Endothelial cell of umbilical vein (primary cell): ENCODE results near the gene SPART. TPM values are rescaled to one million over a fixed set of nuclear protein-coding genes. Genes with fewer than 3 reads are reported as not detected.

Experiments
- BruUV-seq: library from RNA; stranded (reverse); fragments of 400-500 nt; replicated peaks from 2 replicates; lab custom pipeline; 2021; lab: Mats Ljungman, UMichigan
- CTCF ChIA-PET: fragments of 300-600, 350-600 bp; sonication (Branson Sonifier 250); formaldehyde crosslinking; loops from one replicate; lab custom pipeline; 2021; ENCODE audit warnings: antibody characterized with exemption, inconsistent platforms; lab: Charles Lee
- POLR2A ChIA-PET: fragments of 300-600, 350-600 bp; sonication (Branson Sonifier 250); formaldehyde crosslinking; loops from one replicate; lab custom pipeline; 2021; ENCODE audit warnings: antibody characterized with exemption, inconsistent platforms; lab: Charles Lee
- DNase-seq: peaks from one replicate; pipeline ENCODE4 v3.0.0-alpha.2; 2011; ENCODE audit warnings: low read depth, low spot score
- FAIRE-seq: peaks from 2 replicates; lab custom pipeline; 2011; peaks lifted over from hg19 to GRCh38; lab: Jason Lieb, UNC
- H2AFZ ChIP-seq: 2 replicates; pipeline ENCODE4 v1.6.0; 2012; ENCODE audit warnings: low read depth, low read length, control low read depth, inconsistent platforms
- H3K27ac ChIP-seq: 2 replicates; pipeline ENCODE4 v1.5.1; 2011; ENCODE audit warnings: low read depth, mild to moderate bottlenecking, control low read depth, low read length, moderate library complexity; ENCODE audit not compliant: insufficient read depth
- H3K27me3 ChIP-seq, 2 experiments: 2 replicates each; pipeline versions ENCODE4 v1.6.0 to v1.6.1; 2011; ENCODE audit warnings: low read length in 2 of 2, mixed read lengths in 1 of 2; ENCODE audit not compliant: control insufficient read depth in 2 of 2, insufficient read depth in 2 of 2
- H3K36me3 ChIP-seq, 2 experiments: 2 replicates in 1 of 2; 3 replicates in 1 of 2; pipeline ENCODE4 v1.5.1; 2011; ENCODE audit warnings: low read length in 2 of 2, mild to moderate bottlenecking in 1 of 2, moderate library complexity in 1 of 2; ENCODE audit not compliant: control insufficient read depth in 2 of 2, insufficient read depth in 2 of 2; ENCODE audit errors: extremely low read depth in 1 of 2
- H3K4me1 ChIP-seq: 3 replicates; pipeline ENCODE4 v1.5.1; 2011; ENCODE audit warnings: mild to moderate bottlenecking, low read length; ENCODE audit not compliant: control insufficient read depth, insufficient read depth; ENCODE audit errors: extremely low read depth
- H3K4me2 ChIP-seq: 2 replicates; pipeline ENCODE4 v1.6.1; 2011; ENCODE audit warnings: low read length, control low read depth, mixed read lengths; ENCODE audit not compliant: insufficient read depth
- H3K4me3 ChIP-seq, 3 experiments: fragments of 200-600 bp in 1 of 3; sonication (generic), shearing (Covaris generic) in 1 of 3; replicated peaks in 1 of 3; 2 replicates each; pipeline ENCODE4 v1.5.1; 2011 to 2016; ENCODE audit warnings: control low read depth in 3 of 3, low read length in 3 of 3, mild to moderate bottlenecking in 2 of 3, inconsistent platforms in 1 of 3, low read depth in 1 of 3, moderate library complexity in 1 of 3; ENCODE audit not compliant: insufficient read depth in 1 of 3
- H3K79me2 ChIP-seq: 2 replicates; pipeline ENCODE4 v1.6.0; 2012; ENCODE audit warnings: low read length, inconsistent platforms; ENCODE audit not compliant: control insufficient read depth, insufficient read depth
- H3K9ac ChIP-seq: replicated peaks from 2 replicates; pipeline ENCODE3; 2011; ENCODE audit warnings: low read length, control low read depth; ENCODE audit not compliant: insufficient read depth; ENCODE audit errors: extremely low read depth
- H3K9me1 ChIP-seq: replicated peaks from 3 replicates; pipeline ENCODE4 v1.6.0; 2011; ENCODE audit warnings: mild to moderate bottlenecking, low read length; ENCODE audit not compliant: control insufficient read depth, insufficient read depth; ENCODE audit errors: extremely low read depth
- H3K9me3 ChIP-seq: replicated peaks from 2 replicates; pipeline ENCODE4 v1.5.1; 2012; ENCODE audit warnings: low read length, inconsistent platforms; ENCODE audit not compliant: control insufficient read depth, insufficient read depth
- H4K20me1 ChIP-seq: replicated peaks from 2 replicates; pipeline ENCODE3; 2011; ENCODE audit warnings: mild to moderate bottlenecking, low read length; ENCODE audit not compliant: control insufficient read depth, insufficient read depth; ENCODE audit errors: extremely low read depth
- EZH2 ChIP-seq: IDR thresholded peaks from 2 replicates; pipeline ENCODE4 v1.6.1; 2012; ENCODE audit warnings: borderline replicate concordance, low read depth, mild to moderate bottlenecking, moderate library complexity, low read length, inconsistent platforms; ENCODE audit not compliant: severe bottlenecking
- FOS ChIP-seq: IDR thresholded peaks from 2 replicates; pipeline ENCODE4 v1.6.1; 2011; ENCODE audit warnings: mild to moderate bottlenecking, low read length, moderate library complexity, borderline replicate concordance; ENCODE audit not compliant: insufficient read depth
- GATA2 ChIP-seq: IDR thresholded peaks from 2 replicates; pipeline ENCODE4 v1.7.0; 2011; ENCODE audit warnings: low read depth, mild to moderate bottlenecking, moderate library complexity, mixed read lengths, low read length; ENCODE audit not compliant: insufficient read length, insufficient read depth
- JUN ChIP-seq: IDR thresholded peaks from 2 replicates; pipeline ENCODE4 v1.6.1; 2011; ENCODE audit warnings: borderline replicate concordance, low read depth; ENCODE audit not compliant: insufficient read length, insufficient read depth
- MYC ChIP-seq: IDR thresholded peaks from one replicate; pipeline ENCODE4 v1.6.1; 2011; ENCODE audit warnings: mild to moderate bottlenecking, low read depth, low read length
- POLR2A ChIP-seq: IDR thresholded peaks from 2 replicates; pipeline ENCODE4 v1.6.1; 2012; ENCODE audit warnings: low read depth, mild to moderate bottlenecking, control low read depth, low read length
- POLR2AphosphoS5 ChIP-seq: IDR thresholded peaks from 2 replicates; pipeline ENCODE4 v1.6.1; 2012; ENCODE audit warnings: low read depth, mild to moderate bottlenecking, control low read depth, low read length, moderate library complexity; ENCODE audit not compliant: insufficient read depth
- dilution Hi-C: fragments of 300-500 bp; cut with MboI; formaldehyde crosslinking; loops from one replicate; pipeline ENCODE4 v1.15.0; 2019; ENCODE audit warnings: low sequenced_read_pairs; ENCODE audit not compliant: extremely low pct_ligation_motif_present
- intact Hi-C: fragments of 100-400 bp; cut with micrococcal nuclease; formaldehyde crosslinking; loops from one replicate; pipeline ENCODE4 v1.10.0; 2022
- polyA plus RNA-seq, 4 experiments: library from polyadenylated mRNA; depleted of rRNA in 3 of 4; stranded (reverse) in 3 of 4; unstranded in 1 of 4; fragments of >200 nt; gene quantifications; 2 replicates each; pipeline versions ENCODE4 v1.2.1 to v1.2.3, GENCODE V29; 2011 to 2012; ENCODE audit warnings: missing spikeins in 1 of 4
- total RNA-seq: library from RNA; stranded (reverse); gene quantifications from 2 replicates; pipeline ENCODE4 v1.2.3, GENCODE V29; 2021
- TF ChIP-seq, protein P1 (sequence below), 2 donors: IDR thresholded peaks; 1 replicate in 1 of 2; 2 replicates in 1 of 2; pipeline ENCODE4 v1.5.1; 2011; ENCODE audit warnings: low read length in 2 of 2, mild to moderate bottlenecking in 2 of 2, moderate library complexity in 2 of 2, control low read depth in 1 of 2, inconsistent platforms in 1 of 2, low read depth in 1 of 2; ENCODE audit not compliant: insufficient read depth in 1 of 2; ENCODE audit errors: extremely low read depth in 1 of 2
- TF ChIP-seq, protein P2 (sequence below): IDR thresholded peaks from 2 replicates; pipeline ENCODE4 v1.6.1; 2011; ENCODE audit not compliant: insufficient read depth, insufficient read length

SPART gene
- total and polyA plus RNA-seq, 2 donors (not counting 3 experiments of a cell fraction or from before 2014, with no cell fraction given), result 40.8 to 73.6 TPM

DNA sequence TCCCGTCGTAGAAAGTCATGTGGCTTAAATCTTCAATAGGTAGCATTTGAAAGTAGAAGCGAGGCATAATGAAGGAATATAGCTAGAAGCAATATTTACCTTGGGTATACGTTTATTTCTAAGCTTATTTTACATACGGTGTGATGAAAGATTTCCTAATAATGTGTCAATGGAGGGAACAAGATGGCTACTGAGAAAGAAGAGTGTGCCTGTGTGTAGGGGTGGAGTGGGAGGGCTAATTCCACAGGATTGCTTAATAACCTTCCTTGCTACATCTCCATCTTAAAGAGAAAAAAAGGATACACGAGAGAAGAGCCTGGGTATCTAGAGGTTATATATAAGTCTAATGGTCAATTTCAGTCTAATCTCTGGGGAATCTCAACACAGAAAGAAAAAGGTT lies 2.0 kb downstream of the SPART start:
- ChIA-PET POLR2A (interaction anchor here (0.7 kb wide), 1 partner anchor 605 kb away, joined by 3 read pairs; no protein-coding TSS in a partner anchor), CTCF (interaction anchor here (1.1 to 1.3 kb wide), 2 partner anchors 21 to 47 kb away, joined by 3 read pairs; partner anchors contain the start of gene CCDC169)
- DNase-seq (no peak), FAIRE-seq (no peak)
- intact Hi-C loops, result loop anchor here (10.0 kb wide), 1 partner anchor 661 kb away; the partner anchor contains the start of gene EXOSC8
- H3K4me2 ChIP-seq, result peak overlapping the region; percentile 99
- H3K27me3 ChIP-seq, result no peaks in the 10 kb centered on the region
- H4K20me1 ChIP-seq, result peaks cover 3% of the 10 kb centered on the region
- no peaks in the 10 kb centered on the region for H3K9me1 ChIP-seq
- H3K4me1 ChIP-seq, result peaks cover 14% of the 10 kb centered on the region
- no peak overlapping the region for H2AFZ ChIP-seq
- H3K27ac ChIP-seq, result no peak overlapping the region
- dilution Hi-C loops, result no loop called here
- no peaks in the 10 kb centered on the region for H3K36me3 ChIP-seq
- no peak overlapping the region for H3K4me3 ChIP-seq
- no TSS peak for BruUV-seq
- no peak for TF ChIP-seq FOS
- no peak for TF ChIP-seq MYC
- TF ChIP-seq GATA2, result no peak
- no peaks in the 10 kb centered on the region for H3K9me3 ChIP-seq
- peaks cover 57% of the 10 kb centered on the region for H3K79me2 ChIP-seq
- peak overlapping the region; percentile 96 for H3K9ac ChIP-seq

DNA sequence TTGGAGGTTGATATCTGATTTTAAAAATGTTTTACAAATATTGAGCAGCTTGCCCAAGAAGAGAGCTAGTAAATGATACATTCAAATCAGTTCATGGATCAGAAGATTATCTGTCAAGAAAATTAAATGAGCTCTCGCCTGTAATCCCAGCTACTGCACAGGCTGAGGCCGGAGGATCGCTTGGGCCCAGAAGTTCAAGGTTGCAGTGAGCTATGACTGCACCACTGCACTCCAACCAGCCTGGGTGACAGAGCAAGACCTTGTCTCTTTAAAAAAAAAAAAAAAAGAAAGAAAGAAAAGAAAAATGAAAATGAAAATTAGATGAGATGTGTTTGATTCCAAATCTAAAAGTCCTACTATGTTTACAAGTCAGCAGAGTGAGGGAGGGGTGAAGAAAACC lies 2.4 kb downstream of the SPART start:
- H3K4me3 ChIP-seq, result no peak overlapping the region
- no peaks in the 10 kb centered on the region for H3K9me3 ChIP-seq
- FAIRE-seq, result no peak
- CTCF ChIA-PET, result interaction anchor here (1.1 to 1.3 kb wide), 2 partner anchors 20 to 46 kb away, joined by 3 read pairs; partner anchors contain the start of gene CCDC169
- H3K9ac ChIP-seq, result no peak overlapping the region
- intact Hi-C loops (loop anchor here (10.0 kb wide), 1 partner anchor 661 kb away; the partner anchor contains the start of gene EXOSC8), dilution Hi-C loops (no loop called here)
- peak overlapping the region; percentile 8 for H3K4me2 ChIP-seq
- no peak for DNase-seq
- H3K36me3 ChIP-seq, result no peaks in the 10 kb centered on the region
- H4K20me1 ChIP-seq, result peaks cover 3% of the 10 kb centered on the region
- POLR2A ChIA-PET, result interaction anchor here (0.7 kb wide), 2 partner anchors 605 to 1681 kb away, joined by 3 to 6 read pairs; no protein-coding TSS in a partner anchor
- no peak overlapping the region for H3K27ac ChIP-seq
- H2AFZ ChIP-seq, result no peak overlapping the region
- TF ChIP-seq POLR2A (no peak), MYC (no peak), POLR2AphosphoS5 (no peak), GATA2 (no peak), FOS (no peak), JUN (no peak), EZH2 (no peak)
- TF ChIP-seq, protein P1, sequence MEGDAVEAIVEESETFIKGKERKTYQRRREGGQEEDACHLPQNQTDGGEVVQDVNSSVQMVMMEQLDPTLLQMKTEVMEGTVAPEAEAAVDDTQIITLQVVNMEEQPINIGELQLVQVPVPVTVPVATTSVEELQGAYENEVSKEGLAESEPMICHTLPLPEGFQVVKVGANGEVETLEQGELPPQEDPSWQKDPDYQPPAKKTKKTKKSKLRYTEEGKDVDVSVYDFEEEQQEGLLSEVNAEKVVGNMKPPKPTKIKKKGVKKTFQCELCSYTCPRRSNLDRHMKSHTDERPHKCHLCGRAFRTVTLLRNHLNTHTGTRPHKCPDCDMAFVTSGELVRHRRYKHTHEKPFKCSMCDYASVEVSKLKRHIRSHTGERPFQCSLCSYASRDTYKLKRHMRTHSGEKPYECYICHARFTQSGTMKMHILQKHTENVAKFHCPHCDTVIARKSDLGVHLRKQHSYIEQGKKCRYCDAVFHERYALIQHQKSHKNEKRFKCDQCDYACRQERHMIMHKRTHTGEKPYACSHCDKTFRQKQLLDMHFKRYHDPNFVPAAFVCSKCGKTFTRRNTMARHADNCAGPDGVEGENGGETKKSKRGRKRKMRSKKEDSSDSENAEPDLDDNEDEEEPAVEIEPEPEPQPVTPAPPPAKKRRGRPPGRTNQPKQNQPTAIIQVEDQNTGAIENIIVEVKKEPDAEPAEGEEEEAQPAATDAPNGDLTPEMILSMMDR (IDR thresholded peaks at IDR 0.05; ENCODE audit: extremely low read depth in 1 of 2, insufficient read depth in 1 of 2, low read depth in 1 of 2, low read length in 2 of 2), result no peak
- TF ChIP-seq, protein P2, sequence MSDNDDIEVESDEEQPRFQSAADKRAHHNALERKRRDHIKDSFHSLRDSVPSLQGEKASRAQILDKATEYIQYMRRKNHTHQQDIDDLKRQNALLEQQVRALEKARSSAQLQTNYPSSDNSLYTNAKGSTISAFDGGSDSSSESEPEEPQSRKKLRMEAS, result no peak
- peaks cover 61% of the 10 kb centered on the region for H3K79me2 ChIP-seq
- BruUV-seq, result no TSS peak
- H3K9me1 ChIP-seq, result no peaks in the 10 kb centered on the region
- H3K27me3 ChIP-seq, result no peaks in the 10 kb centered on the region
- H3K4me1 ChIP-seq, result peaks cover 14% of the 10 kb centered on the region
